B cell (primary cell): Measurements from ENCODE around the gene ACO1. TPM values are rescaled to one million over a fixed set of nuclear protein-coding genes. Genes with fewer than 3 reads are reported as not detected.

Experiments used
- ATAC-seq: fragments of 200-7000 bp; cut with Tn5 transposase; one replicate; pipeline ENCODE4 v1.10.0; 2021; ENCODE audit warnings: low read depth, mild to moderate bottlenecking, moderate number of reproducible peaks, moderate library complexity
- CTCF ChIA-PET: fragments of 350-600 bp; sonication (Branson Sonifier 250); formaldehyde crosslinking; loops from one replicate; lab custom pipeline; 2021; ENCODE audit warnings: antibody characterized with exemption, inconsistent platforms; lab: Charles Lee
- POLR2A ChIA-PET: fragments of 350-600 bp; sonication (Branson Sonifier 250); formaldehyde crosslinking; loops from one replicate; lab custom pipeline; 2021; ENCODE audit warnings: antibody characterized with exemption; lab: Charles Lee
- DNase-seq: peaks from one replicate; pipeline ENCODE4 v3.0.0; 2013
- H2AFZ ChIP-seq: 2 replicates; pipeline ENCODE4 v1.6.1; 2012; ENCODE audit warnings: mild to moderate bottlenecking, low read depth, low read length; ENCODE audit not compliant: insufficient read depth, poor library complexity, severe bottlenecking
- H3K27ac ChIP-seq, 2 donors: 1 replicate in 1 of 2; 2 replicates in 1 of 2; pipeline ENCODE4 v1.5.1; 2012 to 2013; ENCODE audit warnings: low read length in 2 of 2, mild to moderate bottlenecking in 2 of 2, moderate library complexity in 1 of 2
- H3K27me3 ChIP-seq, 4 experiments: fragments of 200-600 bp in 1 of 4; sonication (generic) in 1 of 4; replicated peaks in 1 of 4; 1 replicate in 2 of 4; 2 replicates in 2 of 4; pipeline versions ENCODE4 v1.6.1 to v1.7.0; 2013 to 2016; ENCODE audit warnings: low read length in 3 of 4, mild to moderate bottlenecking in 2 of 4, mixed read lengths in 1 of 4, moderate library complexity in 1 of 4; ENCODE audit not compliant: insufficient read depth in 4 of 4, control insufficient read depth in 3 of 4; ENCODE audit errors: control extremely low read depth in 1 of 4
- H3K36me3 ChIP-seq, 2 experiments: replicated peaks in 1 of 2; 1 replicate in 1 of 2; 2 replicates in 1 of 2; pipeline versions ENCODE4 v1.6.1 to v1.7.1; 2013; ENCODE audit warnings: low read length in 1 of 2; ENCODE audit not compliant: insufficient read depth in 2 of 2, control insufficient read depth in 1 of 2; ENCODE audit errors: control extremely low read depth in 1 of 2, extremely low read depth in 1 of 2
- H3K4me1 ChIP-seq, 2 donors: fragments of 200-600 bp in 1 of 2; sonication (generic) in 1 of 2; 1 replicate in 1 of 2; 2 replicates in 1 of 2; pipeline versions ENCODE4 v1.5.1 to v1.6.1; 2013 to 2017; ENCODE audit warnings: low read length in 2 of 2; ENCODE audit not compliant: control insufficient read depth in 2 of 2, insufficient read depth in 2 of 2
- H3K4me2 ChIP-seq: replicated peaks from 2 replicates; pipeline ENCODE3; 2012; ENCODE audit warnings: mild to moderate bottlenecking, low read depth, low read length; ENCODE audit not compliant: poor library complexity, severe bottlenecking
- H3K4me3 ChIP-seq, 5 experiments: fragments of 200-600 bp in 1 of 5; sonication (generic) in 1 of 5; 1 replicate in 3 of 5; 2 replicates in 2 of 5; pipeline versions ENCODE4 v1.5.1 to v1.7.0; 2011 to 2016; ENCODE audit warnings: low read length in 4 of 5, mild to moderate bottlenecking in 4 of 5, low read depth in 2 of 5, control low read depth in 1 of 5, moderate library complexity in 1 of 5; ENCODE audit not compliant: insufficient read depth in 1 of 5; ENCODE audit errors: control extremely low read depth in 1 of 5, extremely low read depth in 1 of 5
- H3K79me2 ChIP-seq: fragments of 200-600 bp; sonication (generic); one replicate; pipeline ENCODE4 v1.6.0; 2016; ENCODE audit warnings: low read length; ENCODE audit not compliant: control insufficient read depth, insufficient read depth
- H3K9ac ChIP-seq: fragments of 200-600 bp; sonication (generic); 2 replicates; pipeline ENCODE4 v1.6.1; 2017; ENCODE audit warnings: mild to moderate bottlenecking, low read length, moderate library complexity
- H3K9me3 ChIP-seq, 3 donors: one replicate each; pipeline versions ENCODE4 v1.6.1 to v1.7.1; 2013; ENCODE audit warnings: low read length in 2 of 3; ENCODE audit not compliant: control insufficient read depth in 2 of 3, insufficient read depth in 1 of 3; ENCODE audit errors: control extremely low read depth in 1 of 3
- H4K20me1 ChIP-seq: 2 replicates; pipeline ENCODE4 v1.6.0; 2012; ENCODE audit warnings: mild to moderate bottlenecking, low read length; ENCODE audit not compliant: insufficient read depth, control insufficient read depth, poor library complexity, severe bottlenecking
- H3K27ac Mint-ChIP-seq: one replicate; pipeline ENCODE4 v1.8.0; 2021; ENCODE audit warnings: mixed read lengths
- H3K27me3 Mint-ChIP-seq: one replicate; pipeline ENCODE4 v1.8.0; 2021; ENCODE audit warnings: mixed read lengths
- H3K4me1 Mint-ChIP-seq: one replicate; pipeline ENCODE4 v1.8.0; 2021; ENCODE audit warnings: mixed read lengths
- H3K4me3 Mint-ChIP-seq: one replicate; pipeline ENCODE4 v1.8.0; 2021; ENCODE audit warnings: mixed read lengths
- H3K9me3 Mint-ChIP-seq: one replicate; pipeline ENCODE4 v1.8.0; 2022; ENCODE audit warnings: mixed read lengths; ENCODE audit not compliant: insufficient read depth
- CTCF ChIP-seq: fragments of 200-600 bp; IDR thresholded peaks from one replicate; pipeline ENCODE4 v1.8.0; 2022; ENCODE audit warnings: antibody characterized with exemption, mild to moderate bottlenecking
- EZH2 ChIP-seq: IDR thresholded peaks from 2 replicates; pipeline ENCODE4 v1.6.1; 2012; ENCODE audit warnings: borderline replicate concordance, low read depth, mild to moderate bottlenecking, moderate library complexity, low read length; ENCODE audit not compliant: insufficient read depth, poor library complexity, severe bottlenecking
- WGBS: methylation state at CpG from one replicate; pipeline ENCODE4 v1.1.5; 2013; ENCODE audit warnings: missing lambda C conversion rate; ENCODE audit not compliant: insufficient coverage; 5-methylcytosine and 5-hydroxymethylcytosine counted together
- intact Hi-C: fragments of 100-400 bp; cut with micrococcal nuclease; formaldehyde crosslinking; loops from one replicate; pipeline ENCODE4 v1.10.0; 2022
- polyA plus RNA-seq: library from polyadenylated mRNA; depleted of rRNA; stranded (reverse); fragments of >200 nt; gene quantifications from 2 replicates; pipeline ENCODE4 v1.2.3, GENCODE V29; 2012
- total RNA-seq, 2 donors: library from RNA; stranded (reverse); fragments of 120-200 nt in 1 of 2; gene quantifications; 1 replicate in 1 of 2; 2 replicates in 1 of 2; pipeline versions ENCODE4 v1.2.3 to v1.2.4, GENCODE V29; 2013 to 2022

ACO1 gene
- total and polyA plus RNA-seq, 2 donors (not counting 1 experiment from before 2014, with no cell fraction given) = 1.6 to 9.1 TPM

- WGBS = no CpG with 5 or more reads among the region's 5 CpGs
- no peaks in the 10 kb centered on the region for H3K9me3 ChIP-seq
- H3K79me2 ChIP-seq = no peaks in the 10 kb centered on the region
- H3K4me1 Mint-ChIP-seq = no peaks in the 10 kb centered on the region
- H3K4me2 ChIP-seq = no peak overlapping the region
- H3K4me3 Mint-ChIP-seq = no peak overlapping the region
- no peak overlapping the region for H3K4me3 ChIP-seq
- ChIA-PET CTCF (interaction anchor here (1.5 to 7.6 kb wide), 2 partner anchors 46 to 53 kb away, joined by 6 to 128 read pairs; partner anchors contain the start of gene ACO1), POLR2A (no interaction called here)
- H3K27me3 Mint-ChIP-seq = no peaks in the 10 kb centered on the region
- no peak overlapping the region for H3K27ac Mint-ChIP-seq
- no peaks in the 10 kb centered on the region for H4K20me1 ChIP-seq
- no peak overlapping the region for H3K27ac ChIP-seq
- H3K9ac ChIP-seq = no peak overlapping the region
- H2AFZ ChIP-seq = no peak overlapping the region
- H3K9me3 Mint-ChIP-seq = no peaks in the 10 kb centered on the region
- ATAC-seq (no peak), DNase-seq (no peak)
- H3K27me3 ChIP-seq = no peaks in the 10 kb centered on the region
- intact Hi-C loops = loop anchor here (5.0 to 10.0 kb wide), 2 partner anchors 54 to 142 kb away; partner anchors contain the start of gene NDUFB6
- H3K4me1 ChIP-seq = no peaks in the 10 kb centered on the region
- H3K36me3 ChIP-seq = peaks cover 0 to 24% of the 10 kb centered on the region in 2 experiments
- TF ChIP-seq EZH2 = no peak
- TF ChIP-seq CTCF = no peak
Measured at GRCh38 chr9:32430720-32431119, 46.3 kb downstream of the ACO1 start.

GRCh38 chr9:32431196-32431595 is 46.8 kb downstream of the ACO1 start:
- H4K20me1 ChIP-seq = no peaks in the 10 kb centered on the region
- no peak overlapping the region for H3K9ac ChIP-seq
- Mint-ChIP-seq H3K4me3 (no peak overlapping the region), H3K9me3 (no peaks in the 10 kb centered on the region), H3K27me3 (no peaks in the 10 kb centered on the region), H3K4me1 (no peaks in the 10 kb centered on the region), H3K27ac (no peak overlapping the region)
- ATAC-seq (no peak), DNase-seq (no peak)
- H2AFZ ChIP-seq = no peak overlapping the region
- POLR2A ChIA-PET = no interaction called here
- no peak for TF ChIP-seq CTCF
- TF ChIP-seq EZH2 = no peak
- H3K4me3 ChIP-seq = no peak overlapping the region
- CTCF ChIA-PET = interaction anchor here (1.5 to 7.6 kb wide), 2 partner anchors 47 to 53 kb away, joined by 6 to 128 read pairs; partner anchors contain the start of gene ACO1
- H3K9me3 ChIP-seq = no peaks in the 10 kb centered on the region
- no peak overlapping the region for H3K27ac ChIP-seq
- no peaks in the 10 kb centered on the region for H3K79me2 ChIP-seq
- no peak overlapping the region for H3K4me2 ChIP-seq
- intact Hi-C loops = loop anchor here (5.0 to 10.0 kb wide), 2 partner anchors 54 to 141 kb away; partner anchors contain the start of gene NDUFB6
- no peaks in the 10 kb centered on the region for H3K4me1 ChIP-seq
- peaks cover 2 to 20% of the 10 kb centered on the region in 2 experiments for H3K36me3 ChIP-seq
- H3K27me3 ChIP-seq = no peaks in the 10 kb centered on the region
- WGBS = 100% methylated on average over 4 of the region's 8 CpGs
